Neural crest cell (in vitro differentiated cells): ENCODE results near the gene AGMO. TPM values are rescaled to one million over a fixed set of nuclear protein-coding genes. Genes with fewer than 3 reads are reported as not detected.

Experiments used
- DNase-seq: peaks from one replicate; pipeline ENCODE4 v3.0.0; 2021; ENCODE audit warnings: low read depth, mixed read lengths, low spot score
- H3K27ac Mint-ChIP-seq: one replicate; pipeline ENCODE4 v1.8.0; 2021; ENCODE audit warnings: mild to moderate bottlenecking, mixed read lengths; ENCODE audit not compliant: unreplicated experiment
- H3K27me3 Mint-ChIP-seq: 2 replicates; pipeline ENCODE4 v1.8.0; 2021; ENCODE audit warnings: low read depth, mild to moderate bottlenecking, mixed read lengths
- H3K36me3 Mint-ChIP-seq: 2 replicates; pipeline ENCODE4 v1.8.0; 2021; ENCODE audit warnings: low read depth, mild to moderate bottlenecking, mixed read lengths
- H3K4me1 Mint-ChIP-seq: 2 replicates; pipeline ENCODE4 v1.8.0; 2021; ENCODE audit warnings: mixed read lengths
- H3K4me3 Mint-ChIP-seq: one replicate; pipeline ENCODE4 v1.8.0; 2021; ENCODE audit warnings: mild to moderate bottlenecking, mixed read lengths
- H3K9me3 Mint-ChIP-seq: 2 replicates; pipeline ENCODE4 v1.8.0; 2021; ENCODE audit warnings: mixed read lengths
- total RNA-seq: library from RNA; stranded (reverse); gene quantifications from 2 replicates; pipeline ENCODE4 v1.2.1, GENCODE V29; 2021
- TF ChIP-seq, protein P1 (sequence below): fragments of 200-600 bp; sonication (generic); conservative IDR thresholded peaks from 2 replicates; pipeline ENCODE4 v1.5.0; 2021; ENCODE audit warnings: antibody characterized with exemption, mild to moderate bottlenecking

The AGMO gene
- total RNA-seq, 1 donor from 2014 or later = 0.51 TPM

DNA sequence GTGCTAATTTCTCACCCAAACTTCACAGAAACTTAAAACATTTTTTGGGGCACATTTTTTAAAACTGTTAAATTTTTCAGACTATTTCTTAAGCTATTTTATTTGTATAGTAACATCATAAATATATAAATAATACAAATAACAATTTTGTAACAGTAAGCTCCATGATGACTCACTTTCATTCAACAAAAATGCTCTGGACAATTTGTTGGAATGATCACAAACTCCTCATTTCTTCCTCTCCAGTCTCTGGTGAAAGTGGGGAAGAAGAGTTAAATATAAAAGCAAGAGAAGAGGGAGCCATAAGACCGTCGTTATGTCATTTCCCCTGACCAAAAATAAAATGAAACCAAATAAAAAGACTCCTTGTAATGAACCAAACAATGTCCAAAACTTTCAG lies 162.4 kb downstream of the AGMO start:
- Mint-ChIP-seq H3K9me3 (peaks cover 9% of the 10 kb centered on the region), H3K4me1 (no peaks in the 10 kb centered on the region), H3K36me3 (peaks cover 3% of the 10 kb centered on the region), H3K27me3 (no peaks in the 10 kb centered on the region), H3K4me3 (no peak overlapping the region), H3K27ac (no peak overlapping the region)
- TF ChIP-seq, protein P1, sequence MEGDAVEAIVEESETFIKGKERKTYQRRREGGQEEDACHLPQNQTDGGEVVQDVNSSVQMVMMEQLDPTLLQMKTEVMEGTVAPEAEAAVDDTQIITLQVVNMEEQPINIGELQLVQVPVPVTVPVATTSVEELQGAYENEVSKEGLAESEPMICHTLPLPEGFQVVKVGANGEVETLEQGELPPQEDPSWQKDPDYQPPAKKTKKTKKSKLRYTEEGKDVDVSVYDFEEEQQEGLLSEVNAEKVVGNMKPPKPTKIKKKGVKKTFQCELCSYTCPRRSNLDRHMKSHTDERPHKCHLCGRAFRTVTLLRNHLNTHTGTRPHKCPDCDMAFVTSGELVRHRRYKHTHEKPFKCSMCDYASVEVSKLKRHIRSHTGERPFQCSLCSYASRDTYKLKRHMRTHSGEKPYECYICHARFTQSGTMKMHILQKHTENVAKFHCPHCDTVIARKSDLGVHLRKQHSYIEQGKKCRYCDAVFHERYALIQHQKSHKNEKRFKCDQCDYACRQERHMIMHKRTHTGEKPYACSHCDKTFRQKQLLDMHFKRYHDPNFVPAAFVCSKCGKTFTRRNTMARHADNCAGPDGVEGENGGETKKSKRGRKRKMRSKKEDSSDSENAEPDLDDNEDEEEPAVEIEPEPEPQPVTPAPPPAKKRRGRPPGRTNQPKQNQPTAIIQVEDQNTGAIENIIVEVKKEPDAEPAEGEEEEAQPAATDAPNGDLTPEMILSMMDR = no peak
- DNase-seq = no peak

DNA sequence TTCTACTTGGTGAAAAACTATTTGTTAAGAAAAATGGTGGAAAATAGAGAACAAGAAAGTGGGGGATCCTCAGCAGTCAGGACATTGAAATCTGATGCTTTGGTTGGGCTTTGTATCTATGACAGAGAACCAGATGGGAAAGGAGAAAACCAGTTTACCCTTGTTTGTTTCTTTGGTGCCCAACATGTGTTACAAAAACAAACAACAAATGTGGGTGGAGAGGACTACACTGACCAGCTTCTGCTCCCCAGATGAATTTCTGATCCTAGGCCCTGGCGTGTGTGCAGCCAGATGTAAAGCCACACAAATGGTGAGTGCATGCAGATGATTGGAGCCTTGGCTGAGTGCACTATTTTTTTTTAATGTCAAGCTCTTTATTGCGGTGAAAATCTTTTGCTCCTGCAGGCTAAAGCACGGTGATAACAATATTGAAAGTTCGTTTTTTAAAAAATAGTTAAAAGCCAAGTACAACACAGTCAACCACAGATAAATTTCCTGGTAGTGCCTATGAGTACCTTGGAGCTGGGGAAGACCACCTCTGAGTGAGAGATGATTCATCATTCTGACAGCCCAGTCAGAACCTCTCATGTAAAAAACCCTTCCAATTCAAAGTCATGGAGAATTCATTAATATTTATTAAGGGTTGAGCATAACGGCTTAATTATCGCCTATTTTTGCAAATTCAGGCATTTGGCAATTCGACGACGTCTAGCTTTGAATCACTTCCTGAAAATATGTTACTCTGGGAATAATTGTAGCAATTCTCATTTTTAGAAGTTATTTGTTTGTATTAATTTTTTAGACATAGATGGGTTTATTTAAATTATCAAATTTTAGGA lies 163.7 kb downstream of the AGMO start:
- Mint-ChIP-seq H3K9me3 (peaks cover 10% of the 10 kb centered on the region), H3K27me3 (no peaks in the 10 kb centered on the region), H3K4me3 (no peak overlapping the region), H3K4me1 (no peaks in the 10 kb centered on the region), H3K36me3 (peaks cover 3% of the 10 kb centered on the region), H3K27ac (no peak overlapping the region)
- no peak for DNase-seq
- TF ChIP-seq, protein P1 = no peak

DNA sequence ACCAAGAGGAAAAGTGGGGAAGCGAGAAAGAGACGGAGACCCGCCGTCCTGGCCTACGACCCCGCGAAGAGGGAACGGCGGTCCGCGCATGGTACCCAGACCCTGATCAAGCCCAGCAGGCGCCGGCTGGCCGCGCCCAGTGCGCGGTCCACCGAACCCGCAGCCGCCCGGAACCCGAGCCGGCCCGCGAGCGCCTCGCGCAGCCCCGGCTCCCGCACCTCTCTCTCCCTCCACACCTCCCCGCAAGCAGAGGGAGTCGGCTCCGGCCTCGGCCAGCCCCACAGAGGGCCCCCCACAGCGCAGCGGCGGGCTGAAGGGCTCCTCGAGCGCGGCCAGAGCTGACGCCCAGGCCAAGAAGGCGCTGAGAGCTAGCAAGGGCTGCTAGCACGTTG lies 164.7 kb downstream of the AGMO start:
- Mint-ChIP-seq H3K27me3 (no peaks in the 10 kb centered on the region), H3K36me3 (peaks cover 3% of the 10 kb centered on the region), H3K4me1 (no peaks in the 10 kb centered on the region)

DNA sequence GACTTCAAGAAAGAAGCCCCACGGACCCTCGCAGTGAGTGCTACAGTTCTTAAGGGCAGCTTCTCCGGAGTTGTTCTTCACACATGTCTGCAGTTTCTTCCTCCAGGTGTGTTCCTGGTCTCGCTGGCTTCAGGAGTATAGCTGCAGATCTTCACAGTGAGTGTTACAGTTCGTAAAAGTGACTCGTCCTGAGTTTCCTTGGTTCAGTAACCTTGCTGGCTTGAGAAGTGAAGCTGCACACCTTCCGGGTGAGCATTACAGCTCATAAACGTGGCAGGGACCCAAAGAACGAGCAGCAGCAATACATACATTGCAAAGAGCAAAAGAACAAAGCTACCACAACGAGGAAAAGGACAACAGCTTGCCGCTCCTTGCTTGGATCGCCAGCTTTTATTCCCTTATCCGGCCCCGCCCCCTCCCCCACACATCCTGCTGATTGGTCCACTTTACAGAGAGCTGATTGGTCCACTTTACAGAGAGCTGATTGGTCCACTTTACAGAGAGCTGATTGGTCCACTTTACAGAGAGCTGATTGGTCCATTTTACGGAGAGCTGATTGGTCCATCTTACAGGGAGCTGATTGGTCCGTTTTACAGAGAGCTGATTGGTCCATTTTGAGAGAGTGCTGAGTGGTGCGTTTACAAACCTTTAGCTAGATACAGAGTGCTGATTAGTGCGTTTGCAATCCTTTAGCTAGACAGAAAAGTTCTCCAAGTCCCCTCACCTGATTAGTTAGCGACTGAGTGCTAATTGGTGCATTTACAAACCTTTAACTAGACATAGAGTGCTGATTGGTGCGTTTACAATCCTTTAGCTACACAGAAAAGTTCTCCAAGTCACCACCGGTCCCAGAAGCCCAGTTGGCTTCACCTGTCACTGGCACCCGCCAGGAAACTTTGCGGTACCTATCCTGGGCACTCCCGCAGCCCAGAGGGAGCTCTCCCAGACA lies 165.3 kb downstream of the AGMO start:
- H3K27me3 Mint-ChIP-seq = no peaks in the 10 kb centered on the region
- peaks cover 10% of the 10 kb centered on the region for H3K9me3 Mint-ChIP-seq
- no peak for DNase-seq
- H3K4me3 Mint-ChIP-seq = no peak overlapping the region
- TF ChIP-seq, protein P1 = no peak
- peaks cover 3% of the 10 kb centered on the region for H3K36me3 Mint-ChIP-seq
- no peaks in the 10 kb centered on the region for H3K4me1 Mint-ChIP-seq
- H3K27ac Mint-ChIP-seq = peak overlapping the region; percentile 19

More for the DNA sequence above, 164.7 kb downstream of the AGMO start:
- DNase-seq = no peak
- H3K4me3 Mint-ChIP-seq = no peak overlapping the region
- TF ChIP-seq, protein P1 = no peak
- peaks cover 10% of the 10 kb centered on the region for H3K9me3 Mint-ChIP-seq
- H3K27ac Mint-ChIP-seq = no peak overlapping the region

DNA sequence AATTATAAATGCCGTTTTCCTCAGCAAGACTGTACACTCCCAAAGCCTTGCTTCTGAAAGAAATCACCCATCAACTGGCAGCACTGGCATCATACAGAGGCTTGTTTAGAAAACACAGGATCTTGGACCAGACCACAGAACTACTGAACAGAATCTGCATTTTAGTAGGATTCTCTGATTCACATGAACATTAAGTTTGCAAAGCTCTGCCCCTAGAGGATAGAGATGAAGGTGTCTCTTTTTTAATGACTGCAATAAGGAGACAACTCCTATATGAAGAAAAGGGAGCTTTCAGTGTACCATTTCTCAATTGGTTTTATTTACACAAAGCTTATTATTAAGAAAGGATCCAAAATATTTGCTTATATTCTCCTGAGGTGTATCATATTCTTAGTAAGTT lies 172.7 kb downstream of the AGMO start:
- no peak overlapping the region for H3K27ac Mint-ChIP-seq
- H3K36me3 Mint-ChIP-seq = no peaks in the 10 kb centered on the region
- no peaks in the 10 kb centered on the region for H3K27me3 Mint-ChIP-seq
- no peaks in the 10 kb centered on the region for H3K9me3 Mint-ChIP-seq
- TF ChIP-seq, protein P1 = no peak
- H3K4me3 Mint-ChIP-seq = no peak overlapping the region
- H3K4me1 Mint-ChIP-seq = no peaks in the 10 kb centered on the region
- no peak for DNase-seq
